SH-SY5Y (cell line): ENCODE results near the gene ACSL5.

Experiments used
- GATA2 ChIP-seq: IDR thresholded peaks from 2 replicates; pipeline ENCODE4 v1.6.1; 2011; ENCODE audit warnings: mild to moderate bottlenecking, low read depth, low read length
- GATA3 ChIP-seq: IDR thresholded peaks from 2 replicates; pipeline ENCODE4 v1.6.1; 2011; ENCODE audit warnings: low read depth, mild to moderate bottlenecking, low read length, moderate library complexity

DNA sequence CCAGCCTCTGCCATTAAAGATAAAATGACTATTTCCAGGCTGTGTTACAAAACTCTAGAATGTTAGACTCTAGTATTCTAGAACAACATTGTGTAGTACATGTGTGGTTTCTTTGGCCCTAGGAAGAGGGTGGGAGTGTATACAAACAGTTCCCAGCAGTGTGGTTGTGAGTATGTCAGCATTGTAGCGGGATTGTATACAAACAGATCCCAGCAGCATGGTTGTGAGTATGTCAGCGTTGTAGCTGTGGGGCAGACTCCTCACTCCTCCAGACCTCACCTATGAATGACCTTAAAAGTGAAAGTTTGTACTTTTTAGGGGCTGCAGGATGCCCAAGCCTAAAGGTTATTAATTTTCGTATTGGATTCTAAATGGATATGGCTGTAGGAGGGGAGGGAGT lies 6.9 kb upstream of the ACSL5 start:
- no peak for TF ChIP-seq GATA2
- TF ChIP-seq GATA3: no peak
